Activated CD4-positive, CD25-positive, alpha-beta regulatory T cell treated with anti-CD3 and anti-CD28 coated beads, Interleukin-2, amount 50 U/mL, for 24 hours (primary cell): ENCODE data around the gene MSI2.
A peak's percentile ranks its signal among the peaks of the same experiment; 100 is the strongest.

Experiments
- ATAC-seq, 2 donors: fragments of 150-1000 bp; cut with Tn5 transposase; one replicate each; pipeline ENCODE4 v1.10.0; 2021; ENCODE audit warnings: mild to moderate bottlenecking in 1 of 2, moderate library complexity in 1 of 2

Gene MSI2

DNA sequence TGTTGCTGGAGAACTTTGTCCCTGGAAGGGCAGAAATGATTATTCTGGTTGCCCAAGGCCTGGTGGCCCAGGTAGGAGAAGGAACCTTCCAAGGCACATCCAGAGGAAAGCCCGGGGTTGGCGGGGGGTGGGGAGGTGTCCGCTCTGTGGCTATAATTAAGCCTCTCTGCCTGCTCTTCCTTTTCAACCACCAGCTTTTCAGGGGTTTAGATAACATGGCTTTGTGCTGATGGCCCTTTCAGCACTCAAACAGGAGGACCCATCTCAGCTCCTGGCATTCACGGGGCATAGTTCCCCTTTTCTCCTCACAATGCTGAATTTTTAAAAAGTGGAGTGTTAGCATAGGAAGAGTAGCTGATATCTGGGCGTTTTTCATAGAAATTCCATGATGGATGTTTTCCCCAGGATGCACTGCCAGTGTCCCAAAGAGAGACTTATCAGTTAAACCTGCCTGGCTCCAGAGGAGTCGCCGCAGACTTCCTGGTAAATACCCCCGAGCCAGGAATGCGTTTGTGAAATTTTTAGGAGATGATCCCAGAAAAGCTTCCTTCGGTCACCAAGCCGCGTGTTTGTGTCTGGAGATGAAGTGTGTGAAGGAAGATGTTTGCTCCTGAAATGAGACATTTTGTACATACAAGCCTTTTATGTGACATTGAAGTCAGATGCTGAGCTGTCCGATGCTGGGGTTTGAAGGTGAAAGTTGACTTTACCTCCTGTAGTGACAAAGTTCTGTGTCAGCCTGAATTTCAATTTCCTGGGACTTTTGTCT is 188.5 kb downstream of the MSI2 start:
- no peak for ATAC-seq

DNA sequence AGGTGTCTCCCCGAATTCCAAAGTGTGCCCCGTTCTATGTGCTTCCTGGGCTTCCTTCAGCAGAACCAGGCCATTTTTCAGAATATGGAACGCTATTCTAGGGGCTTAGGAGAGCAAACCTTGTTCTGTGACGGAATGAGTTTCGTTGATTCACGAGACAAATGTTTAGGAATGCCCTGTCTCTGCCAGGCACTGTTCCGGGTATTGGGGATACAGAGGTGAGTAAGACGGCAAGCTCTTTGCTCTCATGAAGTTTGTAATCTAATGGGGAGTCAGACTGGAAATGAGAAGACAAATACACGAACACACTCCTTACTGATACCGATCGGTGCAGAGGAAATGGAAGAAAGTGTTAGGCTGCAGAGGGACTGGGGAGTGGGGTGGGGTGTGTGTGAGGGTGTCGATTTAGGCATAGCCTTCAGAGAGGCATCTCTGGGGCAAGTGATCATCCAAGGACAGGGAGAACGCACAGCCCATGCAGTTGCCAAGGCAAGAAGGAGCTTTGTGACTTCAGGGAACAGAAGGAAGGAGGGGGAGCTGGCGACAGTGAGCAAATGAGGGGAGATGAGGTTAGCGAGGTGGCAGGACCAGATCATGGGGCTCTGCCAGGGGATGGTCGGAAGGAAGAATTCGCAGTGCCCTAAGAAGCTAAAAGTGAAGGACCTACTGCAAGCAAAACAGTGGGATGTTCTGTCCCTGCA is 189.6 kb downstream of the MSI2 start:
- no peak for ATAC-seq

DNA sequence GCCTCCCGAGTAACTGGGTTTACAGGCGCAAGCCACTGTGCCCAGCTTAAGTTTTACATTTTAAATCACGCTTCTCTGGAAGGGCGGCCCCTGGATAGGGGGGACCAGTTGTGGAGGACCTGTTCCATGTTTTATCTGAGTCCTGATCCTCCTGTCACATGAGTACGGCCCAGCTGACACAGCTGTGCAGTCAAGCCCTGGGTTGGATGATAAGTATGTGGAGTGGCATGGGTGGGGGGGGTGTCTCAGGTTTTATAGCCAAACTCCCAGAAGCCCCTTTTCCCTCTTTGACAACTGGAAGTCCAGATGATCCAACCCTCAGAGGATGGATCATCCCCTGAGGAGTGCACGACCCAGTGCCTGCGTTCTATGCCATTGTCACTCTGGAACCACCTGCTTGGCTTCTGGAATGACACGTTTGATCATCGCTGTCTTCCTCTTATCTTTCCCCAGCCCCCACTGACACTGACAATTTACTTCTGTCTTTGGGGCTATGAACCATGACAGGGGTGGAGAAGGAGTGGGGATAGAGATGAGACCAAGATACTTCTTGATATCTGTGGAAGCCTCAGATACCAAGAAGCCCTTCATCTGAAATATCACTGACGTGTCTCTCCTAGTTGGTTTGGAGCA is 191.2 kb downstream of the MSI2 start:
- ATAC-seq = no peak

DNA sequence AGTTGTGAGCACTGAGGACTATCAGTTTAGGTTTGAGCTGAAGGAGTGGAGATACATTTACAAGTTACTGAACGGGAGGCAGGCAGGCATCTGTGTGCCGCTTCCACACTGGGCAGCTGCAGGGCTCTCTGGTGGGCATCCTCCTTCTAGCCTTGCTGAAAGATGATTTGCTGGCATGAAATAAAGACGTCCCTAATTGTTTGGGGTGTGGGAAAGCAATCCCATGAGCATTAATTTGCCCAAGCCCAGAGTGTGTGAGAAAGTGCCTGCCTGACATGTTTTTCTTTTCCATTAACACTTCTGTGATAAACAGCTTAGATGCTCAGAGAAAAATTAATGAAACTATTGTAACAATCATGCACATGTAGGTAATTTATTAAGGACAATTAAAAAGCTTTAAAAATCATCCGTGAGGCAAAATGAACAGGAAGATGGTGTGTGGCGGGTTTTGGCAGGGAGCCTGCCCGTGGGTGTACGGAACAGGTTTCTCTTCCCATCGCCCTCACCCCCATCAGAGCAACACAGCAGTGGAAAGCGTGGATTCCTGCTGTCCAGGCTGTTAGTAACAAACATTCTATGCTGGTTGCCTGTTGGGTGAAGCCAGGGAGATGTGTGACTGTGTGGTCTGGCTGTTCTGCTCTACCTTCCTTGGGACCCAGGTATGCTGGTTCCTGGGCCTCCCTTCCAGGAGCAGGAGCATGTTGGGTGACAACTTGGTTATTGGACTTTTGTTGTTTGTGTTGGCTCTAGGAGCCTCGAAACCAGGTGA is 191.9 kb downstream of the MSI2 start:
- no peak for ATAC-seq

DNA sequence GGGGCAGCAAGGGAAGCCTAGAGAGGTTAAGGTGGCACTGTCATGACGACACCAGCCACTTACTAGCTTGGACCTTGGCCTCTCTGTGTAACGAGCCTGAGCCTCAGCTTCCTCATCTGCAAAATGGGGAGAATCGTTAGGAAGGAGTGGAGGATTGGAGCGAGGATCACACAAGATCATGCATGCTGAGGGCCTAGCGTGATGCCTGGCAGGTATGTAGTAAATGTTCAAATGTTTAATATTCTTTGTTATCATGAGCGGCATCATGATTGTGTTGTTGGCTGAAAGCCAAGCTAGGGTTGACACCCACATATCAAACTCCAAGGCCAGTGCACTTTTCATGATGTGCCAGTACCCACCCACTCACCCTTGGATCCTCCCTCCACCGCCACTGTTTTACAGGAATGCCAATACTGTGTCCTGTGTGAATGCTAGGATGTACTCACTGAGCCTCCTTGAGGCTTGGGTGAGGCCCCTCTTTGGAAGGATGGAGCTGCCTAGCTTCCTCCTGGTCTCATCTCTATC is 192.5 kb downstream of the MSI2 start:
- ATAC-seq = no peak

DNA sequence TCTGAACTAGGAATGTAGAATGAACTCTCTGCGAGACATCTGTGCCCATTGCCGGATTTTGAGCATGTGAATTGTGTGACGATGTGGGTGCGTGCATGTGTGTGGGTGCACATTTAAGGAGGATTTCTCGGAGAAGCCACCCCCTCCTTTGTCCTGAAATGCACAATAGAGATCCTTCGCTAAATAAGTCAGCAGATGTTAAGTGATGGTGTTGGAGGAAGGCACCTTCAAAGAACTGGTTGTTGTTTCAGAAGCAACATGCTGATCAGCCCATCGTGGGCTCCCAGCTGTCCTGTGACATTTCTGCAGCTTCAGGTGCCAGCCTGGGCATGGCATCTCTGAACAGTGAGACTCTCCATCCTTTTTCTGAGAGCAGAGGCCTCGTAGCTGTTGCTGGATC is 194.9 kb downstream of the MSI2 start:
- ATAC-seq = no peak

DNA sequence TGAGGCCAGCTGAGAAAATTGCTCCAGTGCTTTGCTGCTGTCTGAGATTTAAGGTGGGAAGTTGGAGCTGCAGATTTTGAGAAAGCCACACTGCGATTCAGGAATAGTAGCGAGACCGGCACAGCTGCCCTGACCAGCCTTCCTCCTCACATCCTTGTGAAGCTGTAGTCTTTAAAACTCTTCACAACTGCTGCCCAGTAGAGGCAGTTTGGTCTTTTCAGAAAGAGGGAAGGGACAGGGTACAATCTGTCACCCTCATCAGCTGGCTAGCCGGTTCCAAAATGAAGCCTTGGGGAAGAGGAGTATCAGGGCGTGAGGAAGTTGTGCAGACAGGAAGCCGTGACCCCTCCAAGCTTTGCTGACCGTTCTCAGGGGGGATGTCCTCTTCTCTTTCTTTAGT is 195.3 kb downstream of the MSI2 start:
- ATAC-seq = no peak

DNA sequence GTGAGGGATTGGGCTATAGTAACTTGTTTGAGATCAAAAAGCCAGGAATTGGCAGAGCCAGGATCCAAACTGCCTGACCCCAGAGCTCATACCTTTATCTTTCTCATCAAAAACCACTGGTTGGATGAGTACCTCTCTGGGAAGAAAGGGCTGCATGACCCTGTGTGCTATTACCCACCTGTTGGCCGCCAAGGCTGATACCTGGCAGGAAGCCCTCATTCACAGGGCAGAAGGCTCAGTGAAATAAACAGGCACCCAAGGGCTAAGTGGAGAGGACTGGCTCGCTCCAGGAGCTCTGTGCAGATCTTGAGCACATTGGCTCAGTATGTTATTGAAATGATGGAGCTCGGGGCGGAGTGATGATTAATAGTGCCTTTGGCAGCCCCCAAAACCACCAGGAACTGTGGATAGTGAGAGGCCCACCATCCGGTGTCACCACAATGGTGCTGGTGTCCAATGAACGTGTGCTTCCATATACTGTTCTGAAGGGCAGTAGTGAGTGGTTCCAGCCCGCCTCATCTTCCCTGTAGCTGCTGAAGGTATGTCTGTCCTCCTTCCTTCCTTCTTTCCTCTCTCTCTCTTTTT is 197.6 kb downstream of the MSI2 start:
- ATAC-seq = no peak

DNA sequence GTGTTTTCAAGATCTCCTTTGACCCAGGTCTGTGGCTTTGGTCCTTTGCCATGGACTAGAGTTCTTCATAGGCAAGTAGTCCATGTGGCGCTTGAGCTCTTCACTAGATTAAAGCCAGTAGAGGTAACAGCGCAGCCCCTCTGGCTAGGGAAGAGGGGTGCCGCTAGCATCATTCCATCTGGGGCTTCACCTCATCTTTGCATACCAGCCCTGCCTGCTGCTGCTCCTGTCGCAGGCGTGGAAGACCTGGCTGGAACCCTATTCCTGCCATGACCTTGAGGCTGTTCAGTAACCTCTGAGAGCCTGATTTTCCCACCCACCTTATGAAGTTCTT is 198.4 kb downstream of the MSI2 start:
- no peak for ATAC-seq

DNA sequence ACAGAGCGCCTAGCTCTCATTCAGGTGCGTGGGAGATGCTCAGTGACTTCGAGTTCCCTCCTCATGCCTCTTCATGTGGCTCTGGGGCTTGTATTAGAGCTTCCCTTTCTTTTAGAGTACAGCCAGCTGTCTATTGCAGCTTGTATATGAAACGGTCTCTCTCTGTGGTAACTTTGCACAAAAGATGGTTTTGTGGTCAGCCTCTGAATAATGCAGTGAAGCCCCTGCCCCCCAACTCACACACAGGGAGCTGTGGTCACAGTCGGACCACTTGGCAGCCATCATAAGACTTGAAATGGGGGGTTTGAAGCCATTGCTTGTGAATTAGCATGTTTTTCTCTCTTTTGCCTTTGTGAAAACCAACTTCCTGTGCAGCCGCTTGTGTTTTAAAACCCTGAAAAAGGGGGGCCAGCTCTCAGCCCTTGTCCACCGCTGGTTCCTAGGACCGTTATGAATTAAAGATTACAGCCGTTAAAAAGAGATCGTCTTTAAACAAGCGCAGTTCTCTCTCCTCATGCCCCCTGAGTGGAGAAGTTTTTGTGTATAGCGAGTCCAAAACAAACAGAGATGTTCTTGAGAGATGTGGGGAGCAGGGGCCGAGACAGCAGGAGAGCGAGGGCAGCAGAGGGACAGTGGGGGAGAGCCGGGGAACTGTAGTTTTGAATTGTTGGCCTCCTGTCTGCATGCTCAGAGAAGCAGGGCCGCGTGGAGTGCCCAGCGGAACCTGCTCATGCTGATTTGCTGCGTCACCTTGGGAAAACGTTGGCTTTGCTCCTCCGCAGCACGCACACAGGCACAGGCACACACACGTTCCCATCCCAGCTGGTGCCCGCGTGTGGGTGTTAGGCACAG is 199.0 kb downstream of the MSI2 start:
- ATAC-seq = peak; percentile 60 to 63

DNA sequence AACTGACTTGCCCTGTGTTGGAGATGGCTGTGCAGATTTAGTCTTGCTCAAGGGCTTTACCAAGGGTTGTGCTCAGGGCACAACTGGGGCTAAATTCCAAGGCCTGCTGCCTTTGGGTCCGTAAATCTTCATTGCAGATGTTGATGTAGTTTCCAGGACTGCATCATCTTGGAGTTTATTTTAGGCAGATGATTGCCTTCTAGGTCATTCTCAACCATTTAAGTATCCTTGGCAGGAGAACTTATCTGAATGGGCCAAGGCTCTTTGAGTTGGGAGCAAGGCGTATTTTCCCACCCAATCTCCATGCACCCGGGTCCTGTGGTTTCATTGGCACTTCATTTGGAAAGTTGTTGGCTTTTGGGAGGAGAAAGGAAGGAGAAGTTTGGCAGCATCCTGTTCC is 200.3 kb downstream of the MSI2 start:
- ATAC-seq = no peak

DNA sequence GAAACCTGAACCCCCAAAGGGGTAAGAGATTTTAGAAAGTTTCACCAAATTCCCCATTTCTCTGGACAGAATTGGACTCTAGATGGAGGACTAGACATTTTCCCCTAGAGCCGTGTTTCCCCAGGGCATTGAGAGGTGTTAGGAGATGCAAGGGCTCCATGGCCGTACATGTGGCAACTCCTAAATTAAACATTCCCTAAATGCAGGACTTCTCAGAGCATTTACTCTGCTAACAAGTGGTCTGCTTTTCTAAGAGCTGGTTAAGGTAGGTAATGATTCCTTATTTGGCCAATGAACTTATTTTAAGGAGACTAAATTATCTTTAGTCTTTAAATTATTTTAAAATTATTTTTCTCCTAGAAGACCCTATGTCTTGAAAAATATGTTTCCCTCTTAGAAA is 200.9 kb downstream of the MSI2 start:
- ATAC-seq = no peak

DNA sequence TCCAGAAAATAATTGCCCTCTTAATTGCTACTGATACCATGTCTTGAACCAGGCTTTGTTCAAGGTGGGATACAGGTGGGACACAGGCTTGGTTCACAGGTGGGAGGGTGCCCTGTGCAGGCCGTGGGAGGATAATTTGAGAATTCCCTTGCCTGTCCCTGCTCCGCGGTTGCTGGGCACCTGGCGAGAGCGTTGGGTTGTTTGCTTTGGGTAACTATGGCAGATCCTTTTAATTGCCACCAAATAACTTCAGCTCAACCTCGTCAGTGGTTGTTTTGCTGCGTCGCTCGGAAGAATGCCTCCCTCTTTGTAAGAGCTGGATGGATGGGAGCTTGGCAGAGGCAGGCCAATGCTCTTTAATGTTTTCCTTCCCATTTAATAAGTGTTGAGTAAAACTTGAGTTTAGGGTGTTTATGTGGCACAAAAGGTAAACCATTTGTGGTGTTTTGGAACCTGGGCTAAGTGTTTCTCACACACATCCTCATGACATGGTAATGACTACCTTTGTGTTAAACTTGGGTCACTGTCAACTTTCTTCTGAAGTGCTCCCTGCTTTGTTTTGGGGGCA is 202.5 kb downstream of the MSI2 start:
- no peak for ATAC-seq

DNA sequence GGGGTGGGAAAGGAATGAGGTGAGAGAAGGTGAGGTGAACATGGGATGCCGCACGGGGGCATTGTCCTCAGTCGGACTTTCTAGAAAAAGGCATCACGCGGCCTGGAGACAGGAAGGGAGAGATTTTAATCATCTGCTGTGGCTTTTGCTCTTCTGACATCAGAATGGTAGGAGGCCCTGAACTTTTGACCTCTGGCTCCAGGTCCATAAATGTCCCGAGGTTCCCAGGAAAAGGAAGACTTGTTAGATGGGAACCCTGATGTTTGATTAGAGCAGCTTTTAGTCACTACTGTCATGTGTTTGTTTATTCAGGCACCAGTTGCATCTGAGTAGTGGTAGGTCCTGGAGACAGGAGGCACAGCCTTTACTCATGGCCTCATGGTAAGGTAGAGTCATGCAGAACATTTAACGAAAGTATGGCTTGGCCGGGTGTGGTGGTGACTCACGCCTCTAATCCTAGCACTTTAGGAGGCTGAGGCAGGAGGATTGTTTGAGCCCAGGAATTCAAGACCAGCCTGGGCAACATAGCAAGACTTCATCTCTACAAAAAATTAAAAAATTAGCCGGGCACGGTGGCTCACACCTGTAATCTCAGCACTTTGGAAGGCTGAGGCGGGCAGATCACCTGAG is 203.1 kb downstream of the MSI2 start:
- peak; percentile 40 to 50 for ATAC-seq

DNA sequence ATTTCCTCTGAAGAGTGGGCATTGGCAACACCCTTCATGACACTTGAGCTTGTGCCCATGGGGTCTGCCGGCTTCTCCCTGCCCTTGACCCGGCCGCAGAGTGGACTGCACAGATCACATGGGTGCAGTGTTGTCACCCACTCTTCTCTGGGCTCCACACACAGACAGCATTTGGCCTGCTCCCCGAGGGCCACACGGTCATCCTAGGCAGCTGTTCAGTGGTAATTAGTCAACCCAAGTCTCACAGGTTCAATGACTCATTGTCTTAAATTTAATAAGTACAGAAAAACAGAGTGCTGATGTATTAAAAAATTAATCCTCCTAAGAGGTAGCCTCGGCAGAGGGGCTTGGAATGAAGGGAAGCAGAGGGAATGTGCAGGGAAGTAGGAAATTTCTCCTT is 204.8 kb downstream of the MSI2 start:
- peak; percentile 53 to 57 for ATAC-seq

DNA sequence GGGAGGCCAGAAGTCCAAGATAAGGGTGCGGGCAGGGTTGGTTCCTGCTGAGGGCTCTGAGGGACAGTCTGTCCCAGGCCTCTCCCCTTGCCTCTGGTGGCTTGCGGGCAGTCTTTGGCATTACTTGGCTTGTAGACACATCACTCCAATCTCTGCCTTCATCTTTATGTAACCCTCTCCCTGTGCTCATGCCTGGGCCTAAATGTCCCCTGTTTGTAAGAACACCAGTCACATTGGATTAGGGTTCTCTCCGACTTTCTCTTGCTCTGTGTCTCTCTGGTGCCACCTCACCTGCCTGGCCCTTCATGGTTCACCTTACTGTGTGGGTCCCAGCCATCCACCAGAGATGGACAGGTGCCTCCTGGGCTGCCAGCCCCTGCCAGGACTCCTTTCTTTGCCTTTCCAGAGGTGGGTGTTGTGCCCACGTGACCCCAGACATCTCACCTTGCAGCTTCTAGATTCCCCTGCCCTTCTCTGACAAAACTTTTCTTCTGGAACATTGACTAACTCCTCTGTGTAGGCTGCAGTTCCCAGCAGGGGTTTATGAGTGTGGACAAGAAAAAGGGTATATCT is 205.8 kb downstream of the MSI2 start:
- ATAC-seq = no peak

DNA sequence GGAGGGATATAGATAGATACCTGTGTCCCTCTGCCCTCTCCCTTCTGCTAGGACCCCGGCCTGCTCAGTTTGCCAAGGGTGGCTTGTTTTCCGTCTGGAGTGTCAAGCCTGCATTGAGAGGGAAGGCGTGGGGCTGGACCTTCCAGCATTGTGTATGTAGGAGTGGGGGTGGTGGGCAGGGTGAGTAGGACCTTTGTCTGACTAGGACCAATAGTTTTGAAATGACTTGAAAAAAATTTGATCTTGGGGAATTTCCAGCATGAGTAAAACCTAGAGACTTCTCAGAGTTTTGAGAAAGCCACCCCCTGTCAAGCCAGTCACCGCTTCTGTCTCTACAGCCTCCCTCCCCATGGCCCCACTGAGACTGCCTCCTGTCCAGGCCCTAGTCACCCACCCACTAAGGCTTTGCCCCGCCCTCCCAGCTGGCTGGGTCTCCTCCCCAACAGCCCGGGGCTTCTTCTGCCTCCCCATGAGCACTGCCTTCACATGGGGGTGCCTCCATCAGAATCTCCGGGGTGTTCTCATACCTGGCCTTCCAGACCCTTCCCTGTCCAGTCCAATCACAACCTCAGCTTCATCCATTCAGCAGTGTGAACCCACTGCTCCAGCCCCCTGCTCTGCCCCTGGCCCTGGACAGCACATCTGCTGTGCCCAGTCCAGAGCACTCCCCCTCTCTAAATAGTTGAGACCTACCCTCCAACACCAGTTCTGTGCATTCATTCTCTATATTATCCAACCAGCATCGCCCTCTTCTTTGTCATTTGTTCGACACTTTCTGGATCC is 207.0 kb downstream of the MSI2 start:
- ATAC-seq = peak; percentile 89 to 90

DNA sequence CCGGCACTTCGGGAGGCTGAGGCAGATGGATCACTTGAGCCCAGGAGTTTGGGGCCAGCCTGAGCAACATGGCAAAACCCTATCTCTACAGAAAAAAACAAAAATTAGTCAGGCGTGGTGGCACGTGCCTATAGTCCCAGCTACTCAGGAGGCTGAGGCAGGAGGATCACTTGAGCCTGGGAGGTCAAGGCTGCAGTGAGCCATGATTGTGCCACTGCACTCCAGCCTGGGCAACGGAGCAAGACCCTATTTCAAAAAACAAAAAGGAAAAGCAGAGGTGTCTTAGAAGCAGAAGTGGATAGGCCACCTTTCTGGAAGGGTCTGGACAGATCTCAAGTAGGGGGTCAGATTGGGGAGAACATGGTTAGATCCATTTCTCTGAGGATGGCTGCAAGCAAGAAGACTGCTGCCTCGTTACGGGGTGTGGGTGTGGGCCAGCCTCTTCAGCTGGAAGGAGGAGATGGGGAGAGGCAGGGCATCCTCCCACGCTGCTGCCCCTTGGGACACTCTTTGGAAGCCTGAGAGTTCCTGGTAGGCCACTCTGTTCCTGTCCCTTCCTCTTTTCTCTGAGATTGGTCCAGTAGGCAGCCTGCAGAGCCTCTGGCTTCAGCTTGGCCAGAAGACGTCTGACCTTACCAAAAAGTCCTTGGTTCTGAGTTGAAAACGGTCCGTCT is 208.0 kb downstream of the MSI2 start:
- no peak for ATAC-seq

DNA sequence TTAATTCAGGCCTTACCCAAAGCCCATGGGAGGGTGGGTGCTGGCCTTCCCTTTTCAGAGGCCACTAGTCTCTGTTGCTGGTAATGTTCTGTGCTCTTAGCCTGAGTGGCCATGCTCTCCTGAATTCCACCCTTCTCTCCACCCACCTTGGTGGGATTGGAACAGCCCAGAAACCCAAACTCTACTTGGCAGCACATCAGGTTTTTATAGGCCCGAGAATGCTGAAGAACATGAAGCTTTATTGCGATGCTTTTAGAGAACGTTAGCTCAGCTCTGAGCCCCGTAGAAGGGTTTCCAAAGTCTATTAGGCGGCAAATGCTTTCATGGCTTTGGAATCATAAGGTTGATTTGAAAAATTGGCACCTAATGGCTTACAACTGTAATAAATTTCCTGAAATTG is 209.3 kb downstream of the MSI2 start:
- no peak for ATAC-seq
